HG03196 (cell line): ENCODE measurements around the gene GPR17.

Experiments
- ATAC-seq: cut with Tn5 transposase; IDR thresholded peaks from one replicate; pipeline ENCODE4 v1.9.1; 2021; ENCODE audit not compliant: unreplicated experiment

GPR17 gene

DNA sequence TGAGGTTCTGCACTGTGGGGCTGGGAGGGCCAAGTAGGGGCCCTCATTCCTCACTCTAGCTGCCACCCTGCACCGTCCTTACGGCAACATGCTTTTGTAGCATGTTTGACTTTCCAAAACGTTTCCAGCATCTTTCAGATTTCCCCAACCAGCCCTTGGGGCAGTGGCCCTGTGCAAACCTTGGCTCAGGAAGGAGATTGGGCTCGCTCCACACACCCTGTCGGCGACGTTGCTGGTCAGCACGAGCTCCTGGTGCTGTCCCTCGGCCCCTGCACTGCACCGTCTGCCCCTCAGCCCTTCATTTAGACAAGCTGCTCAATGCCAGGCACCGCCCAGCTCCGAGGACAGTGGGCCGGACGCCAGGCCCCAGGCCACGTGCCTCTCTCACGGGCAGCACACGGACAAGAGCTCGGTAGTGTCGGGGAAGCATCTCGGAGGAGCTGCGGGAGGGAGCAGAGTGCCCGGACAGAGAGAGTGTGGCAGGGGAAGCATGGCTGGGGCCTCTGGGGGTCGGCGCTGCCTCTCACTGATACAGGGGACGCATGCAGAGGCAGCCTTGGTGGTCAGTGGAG lies 6.9 kb downstream of the GPR17 start:
- no peak for ATAC-seq

GRCh38 chr2:127653421-127654083 lies 7.6 kb downstream of the GPR17 start:
- no peak for ATAC-seq

DNA sequence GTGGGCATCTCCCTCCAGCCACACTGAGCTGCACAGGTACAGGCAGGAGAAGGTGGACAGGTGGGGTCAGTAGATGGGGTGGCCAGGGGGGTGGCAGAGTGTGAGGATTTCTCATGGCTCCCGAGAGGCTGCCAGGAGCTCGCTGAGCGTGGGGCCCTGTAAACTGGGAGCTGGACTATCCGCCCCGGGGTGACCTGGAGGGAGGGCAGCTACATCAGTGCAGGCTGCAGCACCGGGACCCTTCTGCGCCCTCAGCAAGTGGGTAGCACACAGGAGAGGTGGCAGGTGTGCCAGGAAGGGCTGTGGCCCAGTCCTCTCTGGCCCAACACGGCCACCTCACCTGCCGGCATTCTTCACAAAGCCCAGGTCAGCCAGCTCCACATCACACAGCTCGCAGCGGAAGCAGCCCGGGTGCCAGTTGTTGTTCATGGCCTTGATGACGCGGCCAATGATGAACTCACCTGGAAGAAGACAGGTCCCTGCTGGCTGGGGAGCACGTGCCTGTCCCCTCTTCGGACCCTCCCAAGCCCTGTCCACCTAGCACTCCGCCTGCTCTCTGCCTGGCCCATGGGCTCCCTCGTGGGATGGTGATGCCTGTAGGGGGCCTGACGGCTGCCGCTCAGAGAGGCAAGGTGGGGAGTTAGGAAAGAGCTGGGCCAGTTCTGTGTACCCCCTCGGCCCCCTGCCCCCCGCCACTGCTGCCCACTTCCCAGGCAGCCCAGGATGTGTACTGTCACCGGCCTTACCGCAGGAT lies 8.3 kb downstream of the GPR17 start:
- ATAC-seq = no peak

- no peak for ATAC-seq
Measured at GRCh38 chr2:127654838-127655175, 8.9 kb downstream of the GPR17 start.

- ATAC-seq = no peak
Measured at GRCh38 chr2:127655209-127656073, 9.5 kb downstream of the GPR17 start.

DNA sequence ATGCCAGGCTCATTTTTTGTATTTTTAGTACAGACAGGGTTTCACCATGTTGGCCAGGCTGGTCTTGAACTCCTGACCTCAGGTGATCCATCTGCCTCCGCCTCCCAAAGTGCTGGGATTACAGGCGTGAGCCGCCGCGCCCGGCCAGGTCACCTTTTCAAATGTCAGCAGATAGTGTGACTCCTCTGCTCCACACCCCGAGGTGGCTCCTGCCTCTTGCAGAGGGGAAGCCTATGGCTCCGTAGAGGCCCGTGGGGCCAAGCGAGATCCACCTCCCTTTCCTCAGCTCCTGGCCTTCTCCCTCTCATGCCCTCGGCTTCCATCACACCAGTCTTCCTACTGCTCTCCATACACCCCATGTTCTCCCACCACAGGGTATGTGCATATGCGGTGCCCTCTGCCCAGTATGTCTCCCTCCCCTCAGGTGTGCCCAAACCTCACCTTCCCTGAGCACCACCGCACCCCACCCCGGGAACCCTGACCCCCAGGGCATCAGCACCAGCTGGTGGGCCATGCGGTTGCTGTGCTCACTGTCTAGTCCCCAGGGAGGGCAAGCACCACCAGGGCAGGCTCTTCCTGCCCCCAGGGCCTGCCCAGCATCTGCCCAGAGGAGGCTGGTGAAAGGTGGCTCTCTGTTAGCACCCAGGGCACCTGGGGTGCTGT lies 10.7 kb downstream of the GPR17 start:
- no peak for ATAC-seq

- no peak for ATAC-seq
Measured at GRCh38 chr2:127657232-127657595, 11.3 kb downstream of the GPR17 start.

DNA sequence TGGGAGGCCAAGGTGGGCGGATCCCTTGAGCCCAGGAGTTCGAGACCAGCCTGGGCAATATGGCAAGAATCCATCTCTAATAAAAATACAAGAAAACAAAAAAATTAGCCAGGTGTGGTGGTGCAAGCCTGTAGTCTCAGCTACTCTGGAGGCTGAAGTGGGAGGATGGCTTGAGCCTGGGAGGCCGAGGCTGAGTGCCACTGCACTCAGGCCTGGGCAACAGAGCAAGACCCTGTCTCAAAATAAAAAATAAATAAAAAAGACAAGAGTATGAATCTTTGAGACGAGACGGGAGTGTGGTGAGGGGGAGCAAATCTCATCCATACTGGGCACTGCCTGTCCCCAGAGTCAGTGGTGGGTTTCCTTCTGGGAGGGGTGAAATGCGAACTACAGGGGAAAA lies 12.2 kb downstream of the GPR17 start:
- ATAC-seq = no peak

DNA sequence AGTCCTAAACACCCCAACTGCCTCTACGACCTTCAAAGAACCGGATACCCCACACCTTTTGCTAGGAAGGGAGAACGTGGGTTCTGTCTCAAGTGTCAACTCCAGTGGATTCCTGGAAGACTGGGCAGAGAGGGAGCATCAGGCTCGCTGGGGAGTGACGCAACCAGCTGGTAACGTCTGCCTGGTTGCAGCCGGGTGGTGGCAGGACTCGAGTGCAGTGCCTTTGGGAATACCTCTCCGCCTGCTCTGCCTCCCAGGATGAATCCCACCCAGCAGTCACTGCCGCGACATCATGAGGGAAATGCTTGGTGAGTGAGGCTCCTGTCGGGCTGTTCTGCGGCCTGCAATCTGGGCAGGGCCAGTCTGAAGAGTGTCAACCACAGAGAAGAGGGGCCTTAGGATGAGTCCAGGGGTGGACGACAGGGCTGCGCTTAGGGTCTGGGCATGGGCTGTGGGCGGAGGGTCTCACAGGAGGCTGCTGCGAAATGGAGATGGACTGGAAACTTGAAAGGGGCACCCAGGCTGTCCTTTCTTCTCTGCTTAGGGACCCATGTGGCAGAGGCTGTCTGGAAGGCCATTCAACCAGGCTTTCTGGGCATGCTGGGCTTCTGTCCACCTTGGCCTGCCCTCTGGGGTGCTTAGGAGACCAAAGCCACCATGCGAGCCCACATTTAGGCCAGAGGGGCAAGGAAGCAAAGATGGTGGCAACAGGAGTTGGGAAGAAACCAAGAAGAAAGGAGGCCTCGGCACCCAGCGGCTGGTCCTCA lies 12.9 kb downstream of the GPR17 start:
- ATAC-seq = no peak

- no peak for ATAC-seq
Measured at GRCh38 chr2:127659408-127660290, 13.7 kb downstream of the GPR17 start.

- ATAC-seq = no peak
Measured at GRCh38 chr2:127660291-127660578, 14.3 kb downstream of the GPR17 start.

- no peak for ATAC-seq
Measured at GRCh38 chr2:127661072-127661649, 15.2 kb downstream of the GPR17 start.

GRCh38 chr2:127661949-127662510 lies 16.1 kb downstream of the GPR17 start:
- ATAC-seq = no peak

DNA sequence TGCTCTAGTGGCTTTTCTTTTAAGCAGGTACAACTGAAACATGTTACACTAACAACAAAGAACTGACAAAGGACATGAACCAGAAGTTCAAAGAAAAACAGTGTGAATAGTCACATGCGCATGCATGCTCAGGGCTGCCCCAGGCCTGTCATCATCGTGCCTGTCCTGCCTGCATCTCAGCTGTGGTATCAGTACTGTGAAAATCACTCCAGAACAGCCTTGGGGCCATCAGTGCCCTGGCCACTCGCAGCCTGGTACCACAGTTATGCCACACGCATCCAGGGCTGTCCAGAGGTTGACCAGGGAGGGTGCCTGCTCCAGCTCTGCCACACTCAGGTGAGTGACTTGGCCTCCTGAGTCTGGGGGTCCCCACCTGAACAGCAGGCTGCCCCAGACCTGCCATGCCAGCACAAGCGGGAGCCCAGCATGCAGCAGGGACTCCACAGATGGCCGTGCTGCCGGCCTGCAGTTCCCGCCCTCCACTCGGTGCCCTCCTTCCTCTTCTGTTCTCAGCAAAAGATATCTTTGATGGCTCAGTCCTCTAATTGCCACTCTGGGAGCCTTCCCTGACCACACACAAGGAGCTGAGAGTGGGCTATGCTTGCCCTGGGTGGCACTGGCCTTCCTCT lies 17.1 kb downstream of the GPR17 start:
- no peak for ATAC-seq

DNA sequence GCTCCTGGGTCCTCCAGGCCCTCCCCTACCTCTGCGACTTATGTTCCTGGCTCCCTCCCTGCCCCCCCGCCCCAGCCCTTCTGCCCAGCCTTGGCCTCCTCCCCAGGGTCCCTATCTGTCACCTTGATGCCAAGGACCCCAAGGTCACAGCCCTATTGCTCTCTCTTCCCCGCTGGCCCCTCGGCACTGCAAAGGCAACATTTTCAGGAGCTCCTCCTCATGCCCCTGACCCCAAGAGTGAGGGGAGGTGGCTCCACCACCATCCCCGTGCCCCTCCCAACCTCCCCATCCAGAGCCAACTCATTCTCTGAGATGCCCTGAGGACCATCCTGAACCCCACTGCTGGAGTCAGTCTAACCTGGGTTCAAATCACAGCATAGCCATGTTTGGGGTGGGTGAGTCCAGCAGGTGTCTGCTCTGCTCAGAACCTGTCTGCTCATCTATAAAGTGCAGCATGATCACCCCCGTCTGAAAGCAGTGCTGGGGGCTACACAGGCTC lies 17.7 kb downstream of the GPR17 start:
- ATAC-seq = no peak

GRCh38 chr2:127664065-127664894 lies 18.3 kb downstream of the GPR17 start:
- ATAC-seq = no peak

GRCh38 chr2:127664895-127665225 lies 18.9 kb downstream of the GPR17 start:
- ATAC-seq = no peak
